ENCODE results near the gene PKDCC.

The PKDCC gene

DNA sequence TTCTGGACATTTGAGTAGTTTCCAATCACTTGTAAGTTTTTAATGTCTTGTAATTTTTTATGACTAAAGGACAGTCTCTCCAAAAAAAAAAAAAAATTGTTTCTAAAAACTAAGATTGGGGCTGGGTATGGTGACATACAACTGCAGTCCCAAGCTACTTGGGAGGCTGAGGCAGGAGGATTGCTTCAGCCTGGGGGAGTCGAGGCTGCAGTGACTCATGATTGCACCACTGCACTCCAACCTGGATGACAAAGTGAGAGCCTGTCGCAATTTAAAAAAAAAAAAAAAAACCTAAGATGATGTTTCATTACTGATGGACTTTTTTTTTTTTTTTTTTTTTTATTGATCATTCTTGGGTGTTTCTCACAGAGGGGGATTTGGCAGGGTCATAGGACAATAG is 34.4 kb upstream of the PKDCC start:
- TF ChIP-seq, protein P1, sequence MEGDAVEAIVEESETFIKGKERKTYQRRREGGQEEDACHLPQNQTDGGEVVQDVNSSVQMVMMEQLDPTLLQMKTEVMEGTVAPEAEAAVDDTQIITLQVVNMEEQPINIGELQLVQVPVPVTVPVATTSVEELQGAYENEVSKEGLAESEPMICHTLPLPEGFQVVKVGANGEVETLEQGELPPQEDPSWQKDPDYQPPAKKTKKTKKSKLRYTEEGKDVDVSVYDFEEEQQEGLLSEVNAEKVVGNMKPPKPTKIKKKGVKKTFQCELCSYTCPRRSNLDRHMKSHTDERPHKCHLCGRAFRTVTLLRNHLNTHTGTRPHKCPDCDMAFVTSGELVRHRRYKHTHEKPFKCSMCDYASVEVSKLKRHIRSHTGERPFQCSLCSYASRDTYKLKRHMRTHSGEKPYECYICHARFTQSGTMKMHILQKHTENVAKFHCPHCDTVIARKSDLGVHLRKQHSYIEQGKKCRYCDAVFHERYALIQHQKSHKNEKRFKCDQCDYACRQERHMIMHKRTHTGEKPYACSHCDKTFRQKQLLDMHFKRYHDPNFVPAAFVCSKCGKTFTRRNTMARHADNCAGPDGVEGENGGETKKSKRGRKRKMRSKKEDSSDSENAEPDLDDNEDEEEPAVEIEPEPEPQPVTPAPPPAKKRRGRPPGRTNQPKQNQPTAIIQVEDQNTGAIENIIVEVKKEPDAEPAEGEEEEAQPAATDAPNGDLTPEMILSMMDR (IDR thresholded peaks at IDR 0.05; ENCODE audit: borderline replicate concordance, control extremely low read depth, extremely low read depth, insufficient read depth, missing control alignments), result no peak
- in situ Hi-C loops (cut with MboI; ENCODE audit: low sequenced_read_pairs, unreplicated experiment), result no loop called here
- DNase-seq (ENCODE audit: low spot score), result no peak

DNA sequence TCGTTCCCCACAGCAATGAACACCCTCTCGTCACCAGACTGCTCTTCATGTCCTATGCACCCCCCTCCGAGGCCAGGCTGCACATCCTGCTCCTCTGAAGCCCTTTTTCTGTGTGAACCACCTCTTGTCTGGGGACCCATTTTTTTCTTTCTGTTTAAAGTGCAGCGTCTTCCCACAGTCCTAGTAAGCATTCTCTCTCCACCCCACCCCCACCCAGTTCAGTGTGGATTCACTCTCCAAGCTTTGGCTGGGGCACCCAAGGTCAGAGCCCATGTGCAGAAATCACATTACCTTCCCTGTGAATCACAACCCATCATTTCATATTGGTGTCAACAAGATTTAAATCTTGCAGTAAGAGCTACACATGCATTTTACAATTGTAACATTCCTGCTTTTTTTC is 26.4 kb upstream of the PKDCC start:
- DNase-seq (ENCODE audit: low spot score), result no peak
- in situ Hi-C loops (cut with MboI; ENCODE audit: low sequenced_read_pairs, unreplicated experiment), result no loop called here

DNA sequence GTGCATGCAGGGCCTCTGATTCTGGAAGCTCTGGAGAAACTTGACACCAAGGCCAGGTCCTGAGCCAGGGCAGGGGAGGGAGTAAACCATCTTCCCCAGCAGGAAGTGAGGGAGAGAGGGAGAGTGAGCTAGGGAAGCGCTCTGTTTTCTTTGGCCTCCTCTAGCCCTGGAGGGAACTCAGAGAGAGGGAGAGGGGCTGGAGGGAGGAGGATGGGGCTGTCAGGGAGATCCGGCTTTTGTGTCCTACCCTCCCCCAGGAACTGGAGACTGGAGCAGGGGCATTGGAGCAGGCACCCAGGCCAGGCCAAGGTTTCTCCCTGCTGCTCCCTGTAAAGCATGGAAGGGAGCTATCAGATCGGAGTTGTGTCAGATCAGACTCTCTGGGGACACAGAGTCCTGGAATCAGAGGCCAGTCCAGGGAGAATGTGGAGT is 22.7 kb upstream of the PKDCC start:
- TF ChIP-seq, protein P1 (IDR thresholded peaks at IDR 0.05; ENCODE audit: borderline replicate concordance, control extremely low read depth, extremely low read depth, insufficient read depth, missing control alignments), result no peak
- DNase-seq (ENCODE audit: low spot score), result no peak
- in situ Hi-C loops (cut with MboI; ENCODE audit: low sequenced_read_pairs, unreplicated experiment), result no loop called here

More for the DNA sequence above, 26.4 kb upstream of the PKDCC start:
- TF ChIP-seq, protein P1 (IDR thresholded peaks at IDR 0.05; ENCODE audit: borderline replicate concordance, control extremely low read depth, extremely low read depth, insufficient read depth, missing control alignments), result no peak

DNA sequence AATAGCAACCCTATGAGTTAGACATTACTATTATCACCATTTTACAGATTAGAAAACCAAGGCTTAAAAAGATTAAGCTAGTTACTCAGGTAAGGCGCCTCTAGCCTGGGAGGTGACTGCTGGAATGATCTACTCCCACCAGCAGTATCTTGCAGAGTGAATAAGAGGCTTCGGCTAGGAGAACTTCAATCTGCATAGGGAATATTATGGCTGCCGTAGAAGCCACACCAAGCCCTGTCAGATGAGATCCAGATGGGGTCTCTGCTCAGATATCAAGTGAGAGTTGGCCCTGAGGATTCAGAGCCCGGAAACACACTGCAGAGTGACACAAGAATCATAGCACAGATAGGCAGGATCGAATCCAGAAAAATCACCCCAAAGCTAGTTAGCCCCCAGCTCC is 21.5 kb upstream of the PKDCC start:
- DNase-seq (ENCODE audit: low spot score), result no peak
- in situ Hi-C loops (cut with MboI; ENCODE audit: low sequenced_read_pairs, unreplicated experiment), result no loop called here
- TF ChIP-seq, protein P1 (IDR thresholded peaks at IDR 0.05; ENCODE audit: borderline replicate concordance, control extremely low read depth, extremely low read depth, insufficient read depth, missing control alignments), result no peak

DNA sequence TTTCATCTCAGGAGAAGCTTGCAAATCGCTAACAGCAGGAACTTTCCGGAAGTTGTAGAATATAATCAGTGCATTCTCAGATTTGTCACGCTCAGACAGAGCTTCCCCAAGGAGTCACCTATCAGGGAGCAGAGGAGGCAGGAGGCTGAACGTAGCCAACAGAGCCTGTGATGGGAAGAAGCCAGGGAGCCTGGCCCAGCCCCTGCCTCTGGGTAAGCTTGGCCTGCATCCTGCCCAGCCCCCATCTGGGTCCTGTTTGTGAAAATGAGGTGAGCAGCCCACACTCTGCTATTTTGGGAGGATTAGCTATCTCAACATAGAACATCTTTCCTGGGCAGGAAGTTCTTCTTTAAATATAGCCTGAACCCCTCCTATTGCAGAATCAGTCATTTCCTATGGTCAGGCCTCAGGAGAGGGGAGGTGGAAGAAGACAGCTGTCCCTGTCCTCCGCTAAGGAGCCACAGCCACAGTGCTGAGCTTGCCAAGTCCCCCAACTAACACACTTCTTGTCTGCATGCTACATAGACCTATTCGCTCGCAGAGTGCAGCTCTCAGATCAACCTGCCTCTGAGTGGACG is 19.2 kb upstream of the PKDCC start:
- peak; percentile 71 for DNase-seq (ENCODE audit: low spot score)
- in situ Hi-C loops (cut with MboI; ENCODE audit: low sequenced_read_pairs, unreplicated experiment), result no loop called here
- TF ChIP-seq, protein P1 (IDR thresholded peaks at IDR 0.05; ENCODE audit: borderline replicate concordance, control extremely low read depth, extremely low read depth, insufficient read depth, missing control alignments), result no peak

DNA sequence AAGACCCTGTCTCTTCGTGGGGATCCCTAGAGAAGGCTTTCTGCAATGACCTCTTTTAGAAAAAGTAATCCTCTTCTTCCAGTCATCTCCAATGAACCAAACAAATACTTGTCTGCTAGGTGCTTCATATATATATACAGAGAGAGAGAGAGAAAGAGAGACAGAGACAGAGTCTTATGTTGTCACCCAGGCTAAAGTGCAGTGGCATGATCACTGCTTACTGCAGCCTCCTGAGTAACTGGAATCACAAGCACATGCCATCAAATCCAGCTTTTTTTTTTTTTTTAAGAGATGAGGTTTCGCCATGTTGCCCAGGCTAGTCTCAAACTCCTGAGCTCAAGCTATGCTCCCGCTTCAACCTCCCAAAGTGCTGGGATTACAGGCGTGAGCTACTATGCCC is 18.6 kb upstream of the PKDCC start:
- in situ Hi-C loops (cut with MboI; ENCODE audit: low sequenced_read_pairs, unreplicated experiment), result no loop called here
- TF ChIP-seq, protein P1 (IDR thresholded peaks at IDR 0.05; ENCODE audit: borderline replicate concordance, control extremely low read depth, extremely low read depth, insufficient read depth, missing control alignments), result no peak
- no peak for DNase-seq (ENCODE audit: low spot score)
